ENCODE measurements around the gene MET.
"Not testable (repeated sequence)": the region's sequence is repeated elsewhere in the genome, so short reads cannot be mapped to it uniquely, and the experiment has no call there.

The MET gene

GRCh38 chr7:116728413-116728812, 56.4 kb downstream of the MET start:
- FAIRE-seq = no peak

GRCh38 chr7:116730097-116731022, 58.4 kb downstream of the MET start:
- no peak for FAIRE-seq

DNA sequence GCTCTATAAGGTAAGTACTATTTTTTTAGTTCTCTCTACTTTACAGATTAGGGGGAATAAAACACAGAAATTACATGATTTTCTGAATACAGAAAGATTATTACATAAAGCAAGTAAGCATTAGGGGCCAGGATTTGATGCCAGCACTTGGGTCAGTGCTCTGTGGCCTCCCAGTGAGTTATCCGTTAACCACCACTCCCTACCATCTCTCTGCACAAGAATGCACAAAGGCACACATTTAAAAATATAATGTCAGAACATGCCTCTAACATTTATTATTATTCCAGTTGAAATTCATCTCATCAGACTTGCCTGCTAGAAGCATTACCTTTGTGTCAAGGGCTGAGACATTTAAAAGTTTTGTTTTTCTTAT, 59.0 kb downstream of the MET start:
- no peak for FAIRE-seq

GRCh38 chr7:116731445-116732335, 59.7 kb downstream of the MET start:
- FAIRE-seq = no peak

DNA sequence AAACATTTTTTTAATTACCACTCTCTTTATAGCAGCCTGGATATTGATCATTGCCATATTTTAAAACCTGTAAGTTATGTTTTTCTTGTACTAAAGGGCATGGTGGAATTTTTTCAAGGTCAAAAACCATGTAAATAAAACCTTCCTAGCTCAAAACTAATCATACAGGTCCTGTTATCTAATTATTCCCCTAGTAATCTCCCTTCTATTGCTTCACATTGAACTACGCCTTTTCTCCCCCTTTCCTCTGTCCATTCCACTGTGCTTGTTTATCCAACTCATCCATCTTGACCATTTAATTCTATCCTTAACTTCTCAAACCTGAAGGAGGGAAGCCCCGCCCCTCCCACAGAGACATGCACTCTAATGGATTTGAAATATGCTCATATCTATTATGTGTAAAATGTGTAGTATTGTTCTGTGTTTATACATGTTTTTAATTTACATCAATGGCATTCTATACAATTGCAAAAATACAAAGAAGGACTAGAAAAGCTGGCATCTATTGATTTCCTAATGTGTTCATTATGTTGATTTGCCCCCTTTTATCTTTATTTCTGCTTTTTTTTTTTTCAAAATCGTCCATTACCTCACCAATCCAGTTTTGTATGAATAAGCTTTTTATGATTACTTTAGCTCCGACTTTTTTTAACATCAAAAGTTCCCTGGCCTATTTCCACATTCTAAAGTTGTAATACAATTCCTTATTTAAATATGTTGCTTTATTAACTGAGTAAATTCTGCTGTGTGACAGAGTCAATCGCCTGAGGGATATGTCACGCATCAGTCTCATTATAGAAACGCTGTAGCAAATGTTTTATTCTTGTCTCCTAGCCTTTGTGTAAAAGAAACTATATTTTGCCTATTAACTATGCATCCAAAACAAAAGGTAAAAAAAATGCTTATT, 61.0 kb downstream of the MET start:
- no peak for FAIRE-seq

DNA sequence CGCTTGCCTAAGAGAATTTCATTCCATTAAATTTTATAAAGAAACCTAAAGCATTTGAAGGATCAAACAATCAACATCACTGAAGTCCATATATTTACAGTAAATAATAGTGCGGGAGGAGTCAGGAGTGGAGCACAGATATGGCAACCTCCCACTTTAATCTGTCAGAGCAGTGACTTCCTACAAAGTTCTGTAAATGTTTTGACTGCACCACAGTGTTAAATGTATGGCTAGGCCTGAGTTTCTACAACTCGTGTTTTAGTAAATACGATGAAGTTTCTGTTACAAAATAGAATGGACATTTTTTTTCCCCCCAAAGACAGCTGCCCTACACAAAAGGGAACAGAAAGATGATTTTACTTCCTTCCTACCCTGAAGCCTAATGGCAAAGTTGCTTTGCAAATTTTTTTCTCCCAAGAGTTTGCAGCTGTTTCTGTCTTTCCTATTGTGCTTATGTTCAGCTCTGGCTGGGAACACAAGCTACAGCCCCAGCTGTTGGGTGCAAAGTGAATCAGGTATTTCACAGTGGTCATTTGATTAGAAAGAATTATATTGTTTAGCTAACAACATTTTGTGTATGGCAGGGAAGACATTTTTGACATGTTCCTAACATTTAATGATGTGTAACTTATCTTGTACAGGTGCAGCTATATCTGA, 62.1 kb downstream of the MET start:
- no peak for FAIRE-seq

DNA sequence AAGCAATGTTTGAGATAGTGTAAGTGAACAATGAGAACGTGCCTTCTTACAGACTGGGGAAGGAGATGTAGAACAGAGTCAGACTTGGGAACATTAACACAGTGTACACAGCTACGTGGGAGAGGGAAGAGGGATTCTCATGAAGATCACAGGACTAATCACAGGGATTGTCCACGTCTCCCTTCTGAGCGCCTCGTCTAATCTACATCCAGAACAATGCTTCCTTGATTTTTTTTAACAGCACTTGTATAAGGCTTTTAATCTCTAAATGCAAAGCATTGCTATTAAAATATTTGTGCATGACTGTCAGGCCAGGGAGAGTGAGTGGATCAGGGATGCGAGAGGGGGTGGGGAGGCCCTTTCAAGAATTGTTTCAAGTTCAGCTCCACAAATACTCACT, 62.7 kb downstream of the MET start:
- no peak for FAIRE-seq

- FAIRE-seq = no peak
Measured at GRCh38 chr7:116736927-116737715, 65.1 kb downstream of the MET start.

DNA sequence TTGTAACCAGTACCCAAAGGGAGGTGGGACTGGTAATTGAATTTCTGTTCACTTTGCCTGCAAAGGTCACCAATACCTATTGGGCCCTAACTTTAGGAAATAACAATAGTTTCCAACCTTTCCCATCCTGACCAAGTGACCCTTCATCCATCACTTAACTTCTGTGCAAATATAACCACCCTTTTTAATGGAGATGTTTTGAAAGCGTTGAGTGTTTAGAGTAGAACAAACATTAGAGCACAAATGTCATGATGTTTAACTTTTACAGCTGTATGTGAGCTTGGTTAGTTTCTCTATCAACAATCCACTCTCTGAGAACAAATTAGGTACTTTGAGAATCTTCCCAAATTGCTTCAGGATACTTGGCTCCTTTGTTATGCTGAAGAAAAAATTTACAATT, 66.4 kb downstream of the MET start:
- no peak for FAIRE-seq

- FAIRE-seq = no peak
Measured at GRCh38 chr7:116739307-116739706, 67.3 kb downstream of the MET start.

GRCh38 chr7:116740231-116740630, 68.2 kb downstream of the MET start:
- FAIRE-seq = no peak

- no peak for FAIRE-seq
Measured at GRCh38 chr7:116740755-116741462, 68.9 kb downstream of the MET start.

DNA sequence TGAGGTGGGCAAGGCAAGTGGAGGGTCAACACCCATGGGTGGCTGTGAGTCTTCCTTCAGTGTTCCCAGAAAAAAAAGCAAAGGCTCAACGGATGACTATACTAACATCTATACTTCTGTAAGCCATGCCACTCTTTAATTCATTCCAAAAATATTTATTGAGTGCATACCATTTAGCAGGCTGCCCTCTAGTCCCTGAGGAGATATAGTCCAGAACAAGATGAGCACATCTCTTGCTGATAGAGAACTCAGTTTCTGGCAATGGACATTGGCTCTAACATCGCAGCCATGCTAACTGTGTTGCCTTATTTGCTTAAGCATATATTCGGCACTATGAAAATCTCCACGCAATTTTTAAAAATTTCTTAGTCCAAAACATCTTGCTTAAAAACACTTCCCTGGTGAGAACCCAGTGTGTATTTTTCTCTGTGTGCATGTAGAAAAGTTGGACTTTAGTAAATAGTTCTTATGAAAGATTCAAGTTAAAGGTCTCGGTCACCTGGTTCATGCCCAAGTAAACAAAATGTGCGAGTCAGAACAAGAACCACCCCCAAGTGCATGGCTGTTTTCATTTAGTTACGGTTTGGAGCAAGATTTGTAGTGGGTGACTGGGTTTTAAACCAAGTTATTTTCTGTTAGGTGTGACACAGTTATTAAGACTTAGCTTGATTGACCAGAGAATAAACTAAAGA, 69.8 kb downstream of the MET start:
- no peak for FAIRE-seq

DNA sequence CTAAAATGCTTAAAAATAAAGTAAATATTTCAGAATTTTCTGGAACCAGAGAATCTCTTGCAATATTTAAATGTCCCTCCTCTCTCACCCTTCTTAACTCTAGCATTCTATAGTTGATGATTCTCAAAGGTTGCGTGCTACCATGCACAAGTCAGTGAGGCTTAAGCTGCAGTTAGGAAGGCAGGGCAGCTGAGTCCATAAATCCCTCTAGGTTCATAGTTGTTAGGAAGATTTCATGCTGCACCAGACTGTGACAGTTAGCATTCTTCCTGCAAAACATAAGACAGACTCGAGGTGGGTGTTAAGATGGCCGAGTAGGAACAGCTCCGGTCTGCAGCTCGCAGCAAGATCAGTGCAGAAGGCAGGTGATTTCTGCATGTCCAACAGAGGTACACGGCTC, 70.6 kb downstream of the MET start:
- no peak for FAIRE-seq

DNA sequence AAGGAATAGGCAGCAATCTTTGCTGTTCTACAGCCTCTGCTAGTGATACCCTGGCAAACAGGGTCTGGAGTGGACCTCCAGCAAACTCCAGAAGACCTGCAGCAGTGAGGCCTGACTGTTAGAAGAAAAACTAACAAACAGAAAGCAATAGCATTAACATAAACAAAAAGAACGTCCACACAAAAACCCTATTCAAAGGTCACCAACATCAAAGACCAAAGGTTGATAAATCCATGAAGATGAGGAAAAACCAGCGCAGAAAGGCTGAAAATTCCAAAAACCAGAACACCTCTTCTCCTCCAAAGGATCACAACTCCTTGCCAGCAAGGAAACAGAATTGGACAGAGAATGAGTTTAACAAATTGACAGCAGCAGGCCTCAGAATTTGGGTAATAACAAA, 71.8 kb downstream of the MET start:
- not testable (repeated sequence) for FAIRE-seq

DNA sequence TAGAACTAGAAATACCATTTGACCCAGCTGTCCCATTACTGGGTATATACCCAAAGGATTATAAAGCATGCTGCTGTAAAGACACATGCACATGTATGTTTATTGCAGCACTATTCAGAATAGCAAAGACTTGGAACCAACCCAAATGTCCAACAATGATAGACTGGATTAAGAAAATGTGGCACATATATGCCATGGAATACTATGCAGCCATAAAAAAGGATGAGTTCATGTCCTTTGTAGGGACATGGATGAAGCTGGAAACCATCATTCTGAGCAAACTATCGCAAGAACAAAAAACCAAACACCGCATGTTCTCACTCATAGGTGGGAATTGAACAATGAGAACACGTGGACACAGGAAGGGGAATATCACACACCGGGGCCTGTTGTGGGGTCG, 74.4 kb downstream of the MET start:
- FAIRE-seq = not testable (repeated sequence)

- not testable (repeated sequence) for FAIRE-seq
Measured at GRCh38 chr7:116751070-116751469, 79.1 kb downstream of the MET start.

DNA sequence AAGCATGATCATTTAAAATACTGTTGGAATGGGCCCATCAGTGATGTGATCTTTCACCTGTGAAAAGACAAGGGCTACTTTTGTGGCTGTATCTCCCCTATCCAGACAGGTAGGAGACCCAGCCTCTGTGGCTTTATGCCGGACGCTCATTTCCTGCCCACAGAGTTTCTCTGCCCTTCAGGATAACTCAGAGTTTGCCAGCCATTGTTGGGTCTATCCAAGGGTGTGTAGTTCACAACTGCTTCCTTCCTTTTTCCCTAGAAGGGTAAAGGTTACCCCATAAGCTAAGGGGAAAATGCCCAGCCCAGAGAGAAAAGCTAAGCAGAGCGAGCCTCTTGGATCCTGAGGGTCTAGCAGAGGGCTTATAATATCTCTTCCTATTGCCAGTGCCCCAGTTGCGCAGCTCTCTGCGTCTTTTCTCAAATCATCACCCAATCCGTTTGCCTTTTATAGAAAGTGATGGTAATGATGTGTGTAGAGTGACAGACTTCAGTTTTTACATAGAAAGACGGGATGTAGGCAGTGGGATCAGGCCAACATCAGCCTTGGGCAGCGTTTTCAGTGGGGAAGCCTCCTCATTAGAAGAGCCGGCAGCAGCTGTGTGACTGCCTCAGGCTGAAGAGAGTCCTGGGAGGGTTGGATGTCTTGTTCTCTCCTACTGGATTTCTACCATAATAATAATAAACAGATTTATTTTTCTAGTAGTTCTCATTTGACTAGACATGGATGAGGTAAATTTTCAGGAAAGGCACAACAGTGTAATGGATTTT, 80.5 kb downstream of the MET start:
- no peak for FAIRE-seq

DNA sequence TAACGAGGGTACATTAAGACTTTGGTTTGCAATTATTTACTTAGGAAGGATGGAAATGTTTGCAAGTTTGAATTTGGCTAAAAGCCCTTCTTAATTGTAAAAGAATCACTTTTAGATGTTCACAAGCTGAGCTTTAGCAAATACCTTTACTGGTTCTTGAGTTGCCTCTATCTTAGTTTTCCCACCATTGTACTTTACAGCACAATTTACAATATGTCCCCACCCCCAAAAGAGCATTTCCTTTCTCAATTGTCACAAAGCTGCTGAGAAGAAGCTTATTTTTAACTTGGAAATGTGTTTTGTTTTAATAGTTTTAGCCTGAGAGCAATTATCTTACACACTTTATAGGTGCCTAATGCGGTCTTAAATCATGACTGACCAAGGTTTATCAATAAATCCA, 81.1 kb downstream of the MET start:
- FAIRE-seq = no peak

Measured in endometrium (tissue), 2 donors.